BJ (cell line): ENCODE data around the gene PSD4. TPM values are rescaled to one million over a fixed set of nuclear protein-coding genes. Genes with fewer than 3 reads are reported as not detected.

Source experiments
- CTCF ChIA-PET: fragments of 350-600 bp; formaldehyde crosslinking; extraction: SDS; loops from one replicate; lab custom pipeline; 2021; ENCODE audit warnings: antibody characterized with exemption, inconsistent platforms; lab: Yijun Ruan, JAX
- POLR2A ChIA-PET: fragments of 300-600 bp; sonication (Branson Sonifier 250); formaldehyde crosslinking; extraction: SDS; loops from one replicate; lab custom pipeline; 2021; ENCODE audit warnings: antibody characterized with exemption; lab: Charles Lee
- DNase-seq: peaks from one replicate; pipeline ENCODE4 v3.0.0-alpha.2; 2011; ENCODE audit warnings: low read depth
- H3K27me3 ChIP-seq: 2 replicates; pipeline ENCODE4 v1.6.0; 2011; ENCODE audit warnings: low read length; ENCODE audit not compliant: control insufficient read depth, insufficient read depth
- H3K36me3 ChIP-seq: 2 replicates; pipeline ENCODE4 v1.5.1; 2011; ENCODE audit warnings: low read length; ENCODE audit not compliant: control insufficient read depth, insufficient read depth
- H3K4me3 ChIP-seq: 2 replicates; pipeline ENCODE4 v1.5.1; 2011; ENCODE audit warnings: low read depth, mild to moderate bottlenecking, control low read depth, low read length
- polyA plus RNA-seq: library from polyadenylated mRNA; depleted of rRNA; stranded (reverse); fragments of >200 nt; gene quantifications from 2 replicates; pipeline ENCODE4 v1.2.3, GENCODE V29; 2011
- TF ChIP-seq, protein P1 (sequence below): IDR thresholded peaks from 2 replicates; pipeline ENCODE4 v1.5.1; 2011; ENCODE audit warnings: low read depth, mild to moderate bottlenecking, control low read depth, inconsistent platforms, low read length, moderate library complexity; ENCODE audit not compliant: insufficient read depth

Gene PSD4
- polyA plus RNA-seq, 1 experiment, result 1.9 TPM

DNA sequence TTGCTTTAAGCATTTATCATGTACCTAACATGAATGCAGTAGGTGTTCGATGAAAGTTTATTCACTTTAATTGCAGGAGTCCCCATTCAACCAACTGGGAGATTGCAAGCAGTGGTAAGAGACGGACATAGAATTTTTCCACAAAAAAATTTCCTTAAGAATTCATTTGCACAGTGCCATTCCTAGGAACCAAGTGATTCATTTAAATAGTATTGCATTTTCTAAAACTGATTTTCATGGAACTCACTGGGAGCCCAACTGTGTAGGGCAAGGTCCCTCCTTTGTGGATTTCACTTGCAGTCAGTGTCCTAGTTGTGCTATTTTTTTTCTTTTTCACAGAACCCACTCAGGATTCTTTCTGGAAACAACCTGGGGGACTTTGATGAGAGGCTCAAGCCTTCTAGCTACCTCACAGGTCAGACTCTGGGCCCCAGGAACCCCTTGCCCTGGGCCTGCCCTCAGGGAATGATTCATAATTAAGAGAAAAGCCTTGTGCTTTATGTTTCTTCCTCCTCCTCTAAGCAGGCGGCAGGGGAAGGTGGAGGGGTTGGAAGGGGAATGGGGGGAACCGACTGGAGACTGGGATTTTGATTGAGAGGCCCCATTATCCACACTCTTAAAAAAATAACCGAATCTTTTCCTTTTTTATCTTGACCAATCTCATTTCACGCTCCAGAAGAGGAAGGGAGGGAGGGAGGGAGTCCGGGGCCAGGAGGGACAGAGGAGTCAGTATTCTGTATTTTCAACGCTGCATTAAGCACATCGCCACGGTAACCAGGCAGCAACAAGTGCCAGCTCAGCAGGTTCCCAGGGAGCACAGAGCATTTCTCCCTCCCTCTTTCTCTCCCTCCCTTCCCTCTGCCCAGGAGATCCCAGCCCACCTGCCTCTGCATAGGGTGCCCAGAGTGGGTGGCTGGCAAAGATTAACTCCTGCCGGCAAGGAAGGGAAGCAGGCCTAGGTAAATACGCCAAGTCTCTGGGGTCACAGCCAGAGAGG, 51.8 kb downstream of the PSD4 start:
- no peak for DNase-seq
- ChIA-PET POLR2A (no interaction called here), CTCF (interaction anchor here (0.6 to 2.5 kb wide), 4 partner anchors 22 to 72 kb away, joined by 3 to 14 read pairs (median 4); no protein-coding TSS in a partner anchor)
- Histone ChIP-seq H3K4me3 (no peak overlapping the region), H3K27me3 (no peaks in the 10 kb centered on the region), H3K36me3 (no peaks in the 10 kb centered on the region; the same call in 1 of the 2 replicates)
- TF ChIP-seq, protein P1, sequence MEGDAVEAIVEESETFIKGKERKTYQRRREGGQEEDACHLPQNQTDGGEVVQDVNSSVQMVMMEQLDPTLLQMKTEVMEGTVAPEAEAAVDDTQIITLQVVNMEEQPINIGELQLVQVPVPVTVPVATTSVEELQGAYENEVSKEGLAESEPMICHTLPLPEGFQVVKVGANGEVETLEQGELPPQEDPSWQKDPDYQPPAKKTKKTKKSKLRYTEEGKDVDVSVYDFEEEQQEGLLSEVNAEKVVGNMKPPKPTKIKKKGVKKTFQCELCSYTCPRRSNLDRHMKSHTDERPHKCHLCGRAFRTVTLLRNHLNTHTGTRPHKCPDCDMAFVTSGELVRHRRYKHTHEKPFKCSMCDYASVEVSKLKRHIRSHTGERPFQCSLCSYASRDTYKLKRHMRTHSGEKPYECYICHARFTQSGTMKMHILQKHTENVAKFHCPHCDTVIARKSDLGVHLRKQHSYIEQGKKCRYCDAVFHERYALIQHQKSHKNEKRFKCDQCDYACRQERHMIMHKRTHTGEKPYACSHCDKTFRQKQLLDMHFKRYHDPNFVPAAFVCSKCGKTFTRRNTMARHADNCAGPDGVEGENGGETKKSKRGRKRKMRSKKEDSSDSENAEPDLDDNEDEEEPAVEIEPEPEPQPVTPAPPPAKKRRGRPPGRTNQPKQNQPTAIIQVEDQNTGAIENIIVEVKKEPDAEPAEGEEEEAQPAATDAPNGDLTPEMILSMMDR, result no peak

DNA sequence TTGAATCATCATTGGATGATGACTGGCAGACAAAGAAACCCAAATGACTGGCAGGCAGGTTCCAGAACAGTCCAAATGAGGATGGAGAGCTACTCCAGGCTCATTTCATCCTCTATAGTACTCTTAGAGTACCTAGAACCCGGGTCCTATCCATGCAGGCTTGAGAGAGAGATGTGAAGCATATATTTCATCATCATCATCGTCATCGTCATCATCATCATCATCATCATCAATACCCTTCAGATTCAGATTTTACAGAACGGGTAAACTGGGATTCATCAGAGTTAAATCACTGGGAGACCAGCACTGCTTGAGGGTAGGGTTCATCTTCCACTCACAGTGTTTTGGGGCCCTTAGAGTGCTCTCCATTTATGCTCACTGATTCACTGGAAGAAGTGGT, 52.7 kb downstream of the PSD4 start:
- H3K27me3 ChIP-seq, result no peaks in the 10 kb centered on the region
- ChIA-PET CTCF (interaction anchor here (0.9 to 2.5 kb wide), 3 partner anchors 12 to 71 kb away, joined by 4 to 14 read pairs (median 5); no protein-coding TSS in a partner anchor), POLR2A (no interaction called here)
- TF ChIP-seq, protein P1, result no peak
- DNase-seq, result no peak
- no peak overlapping the region for H3K4me3 ChIP-seq
- no peaks in the 10 kb centered on the region; the same call in 1 of the 2 replicates for H3K36me3 ChIP-seq

GRCh38 chr2:113227290-113227689, 53.5 kb downstream of the PSD4 start:
- TF ChIP-seq, protein P1, result 0 out of 2 replicates have a peak, but pooled peaks have one; percentile 8
- ChIA-PET POLR2A (no interaction called here), CTCF (interaction anchor here (0.6 to 2.5 kb wide), 4 partner anchors 11 to 91 kb away, joined by 3 to 14 read pairs (median 4); no protein-coding TSS in a partner anchor)
- Histone ChIP-seq H3K36me3 (no peaks in the 10 kb centered on the region; the same call in 1 of the 2 replicates), H3K4me3 (no peak overlapping the region), H3K27me3 (no peaks in the 10 kb centered on the region)
- no peak for DNase-seq

DNA sequence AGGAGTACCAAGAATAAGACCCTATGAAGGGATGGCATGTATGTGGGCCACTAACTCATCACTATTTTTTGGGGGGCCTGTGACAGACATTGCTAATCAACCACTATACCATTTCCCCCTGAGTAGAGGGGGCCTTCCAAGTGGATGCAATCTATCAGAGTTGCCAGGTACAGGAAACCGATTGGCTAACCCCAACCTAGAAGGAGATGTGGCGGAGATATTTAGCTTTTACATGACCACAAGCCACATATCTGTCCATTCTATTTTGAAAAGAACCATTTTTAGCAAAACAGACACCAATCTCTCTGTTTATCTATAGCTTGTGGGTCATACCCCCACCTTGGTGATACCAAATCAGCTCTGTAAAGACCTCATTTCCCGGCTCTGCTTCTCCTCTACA, 53.9 kb downstream of the PSD4 start:
- DNase-seq, result no peak
- Histone ChIP-seq H3K4me3 (no peak overlapping the region), H3K36me3 (no peaks in the 10 kb centered on the region; the same call in 1 of the 2 replicates), H3K27me3 (no peaks in the 10 kb centered on the region)
- ChIA-PET POLR2A (no interaction called here), CTCF (interaction anchor here (0.6 to 2.5 kb wide), 4 partner anchors 10 to 91 kb away, joined by 3 to 14 read pairs (median 4); no protein-coding TSS in a partner anchor)
- TF ChIP-seq, protein P1, result no peak

- ChIA-PET CTCF (interaction anchor here (1.0 to 2.5 kb wide), 3 partner anchors 10 to 92 kb away, joined by 3 to 14 read pairs (median 4); no protein-coding TSS in a partner anchor), POLR2A (no interaction called here)
- no peaks in the 10 kb centered on the region for H3K27me3 ChIP-seq
- no peak overlapping the region for H3K4me3 ChIP-seq
- no peak for DNase-seq
- no peaks in the 10 kb centered on the region; the same call in 1 of the 2 replicates for H3K36me3 ChIP-seq
- TF ChIP-seq, protein P1, result no peak
Observed at GRCh38 chr2:113228351-113228750, 54.6 kb downstream of the PSD4 start.
